Smooth muscle cell (in vitro differentiated cells): ENCODE measurements around the gene NKD1. TPM values are rescaled to one million over a fixed set of nuclear protein-coding genes. Genes with fewer than 3 reads are reported as not detected.

Experiments
- DNase-seq: peaks from one replicate; lab custom pipeline; 2025; ENCODE audit not compliant: unreplicated experiment; lab: John Stamatoyannopoulos, UW
- H2AFZ ChIP-seq: fragments of 200-600 bp; sonication (generic); 2 replicates; pipeline ENCODE4 v1.6.0; 2016; ENCODE audit warnings: antibody characterized with exemption, low read depth, mild to moderate bottlenecking
- H3F3A ChIP-seq: fragments of 200-600 bp; sonication (generic); 2 replicates; pipeline ENCODE4 v1.6.0; 2017; ENCODE audit warnings: antibody characterized with exemption, low read depth
- H3K27ac ChIP-seq: fragments of 200-600 bp; sonication (generic); 2 replicates; pipeline ENCODE4 v1.5.1; 2016; ENCODE audit warnings: low read depth, mild to moderate bottlenecking
- H3K27me3 ChIP-seq: fragments of 200-600 bp; sonication (generic); 2 replicates; pipeline ENCODE4 v1.6.1; 2016; ENCODE audit warnings: low read depth, mild to moderate bottlenecking
- H3K36me3 ChIP-seq: fragments of 200-600 bp; sonication (generic); 2 replicates; pipeline ENCODE4 v1.5.1; 2016; ENCODE audit warnings: low read depth
- H3K4me1 ChIP-seq: fragments of 200-600 bp; sonication (generic); 2 replicates; pipeline ENCODE4 v1.5.1; 2016; ENCODE audit warnings: low read depth
- H3K4me2 ChIP-seq: fragments of 200-600 bp; sonication (generic); 2 replicates; pipeline ENCODE4 v1.6.0; 2016; ENCODE audit warnings: mild to moderate bottlenecking
- H3K4me3 ChIP-seq: fragments of 200-600 bp; sonication (generic); 2 replicates; pipeline ENCODE4 v1.5.1; 2016; ENCODE audit warnings: mild to moderate bottlenecking
- H3K79me2 ChIP-seq: fragments of 200-600 bp; sonication (generic); 2 replicates; pipeline ENCODE4 v1.6.0; 2016; ENCODE audit warnings: low read depth, mild to moderate bottlenecking
- H3K9ac ChIP-seq: fragments of 200-600 bp; sonication (generic); 2 replicates; pipeline ENCODE4 v1.6.0; 2016; ENCODE audit warnings: low read depth
- H3K9me3 ChIP-seq: fragments of 200-600 bp; sonication (generic); replicated peaks from 2 replicates; pipeline ENCODE4 v1.5.1; 2016; ENCODE audit warnings: low read depth
- H4K20me1 ChIP-seq: fragments of 200-600 bp; sonication (generic); 2 replicates; pipeline ENCODE4 v1.6.0; 2016; ENCODE audit warnings: low read depth
- CTCF ChIP-seq: fragments of 200-600 bp; sonication (generic); IDR thresholded peaks from 2 replicates; pipeline ENCODE4 v1.5.1; 2017; ENCODE audit warnings: borderline replicate concordance, mild to moderate bottlenecking, antibody characterized with exemption; ENCODE audit not compliant: insufficient read depth, poor library complexity, severe bottlenecking
- WGBS: methylation state at CpG from one replicate; pipeline ENCODE4 v1.1.7; 2016; ENCODE audit warnings: low lambda C conversion rate; 5-methylcytosine and 5-hydroxymethylcytosine counted together
- polyA plus RNA-seq: library from polyadenylated mRNA; unstranded; fragments of >200 nt; fragmentation: Nextera tagmentation; extraction: Ambion mirVana; gene quantifications from 2 replicates; pipeline ENCODE4 v1.2.1, GENCODE V29; 2016
- total RNA-seq: library from RNA; depleted of rRNA; stranded (reverse); fragments of >200 nt; gene quantifications from 2 replicates; pipeline ENCODE4 v1.2.3, GENCODE V29; 2014

The NKD1 gene
- total and polyA plus RNA-seq, 2 experiments from 2014 or later: 4.5 to 18.8 TPM

- Histone ChIP-seq H3K4me3 (no peak overlapping the region), H3K27ac (no peak overlapping the region), H3F3A (no peaks in the 10 kb centered on the region), H3K4me2 (no peak overlapping the region), H3K4me1 (no peaks in the 10 kb centered on the region), H3K9ac (no peak overlapping the region), H2AFZ (no peak overlapping the region), H3K27me3 (peaks cover 5% of the 10 kb centered on the region), H4K20me1 (no peaks in the 10 kb centered on the region), H3K79me2 (no peaks in the 10 kb centered on the region), H3K9me3 (no peaks in the 10 kb centered on the region), H3K36me3 (no peaks in the 10 kb centered on the region)
- no peak for TF ChIP-seq CTCF
- no peak for DNase-seq
- WGBS: 46% methylated on average over 12 of the region's 12 CpGs
Observed at GRCh38 chr16:50688083-50688482, 139.9 kb downstream of the NKD1 start.

GRCh38 chr16:50688867-50689266 lies 140.7 kb downstream of the NKD1 start:
- Histone ChIP-seq H4K20me1 (no peaks in the 10 kb centered on the region), H3K4me1 (no peaks in the 10 kb centered on the region), H3K9ac (no peak overlapping the region), H3F3A (no peaks in the 10 kb centered on the region), H3K79me2 (no peaks in the 10 kb centered on the region), H3K27me3 (peaks cover 12% of the 10 kb centered on the region), H3K9me3 (no peaks in the 10 kb centered on the region), H3K4me3 (no peak overlapping the region), H3K36me3 (no peaks in the 10 kb centered on the region), H3K27ac (no peak overlapping the region), H3K4me2 (no peak overlapping the region), H2AFZ (no peak overlapping the region)
- WGBS: 96% methylated on average over 3 of the region's 3 CpGs
- DNase-seq: no peak
- TF ChIP-seq CTCF: no peak

- H3K4me1 ChIP-seq: no peaks in the 10 kb centered on the region
- TF ChIP-seq CTCF: no peak
- 100% methylated on average over 2 of the region's 2 CpGs for WGBS
Observed at GRCh38 chr16:50690177-50690576, 142.0 kb downstream of the NKD1 start.

GRCh38 chr16:50692644-50692998 lies 144.4 kb downstream of the NKD1 start:
- WGBS: 100% methylated on average over 3 of the region's 4 CpGs
- no peaks in the 10 kb centered on the region for H3K9me3 ChIP-seq
- H3K4me1 ChIP-seq: no peaks in the 10 kb centered on the region
- H3K27me3 ChIP-seq: peaks cover 21% of the 10 kb centered on the region
- H4K20me1 ChIP-seq: no peaks in the 10 kb centered on the region
- no peak for DNase-seq
- no peak for TF ChIP-seq CTCF
- H3K4me3 ChIP-seq: no peak overlapping the region
- H3F3A ChIP-seq: no peaks in the 10 kb centered on the region
- H3K79me2 ChIP-seq: no peaks in the 10 kb centered on the region
- no peak overlapping the region for H2AFZ ChIP-seq
- no peaks in the 10 kb centered on the region for H3K36me3 ChIP-seq
- H3K9ac ChIP-seq: no peak overlapping the region
- H3K27ac ChIP-seq: no peak overlapping the region
- no peak overlapping the region for H3K4me2 ChIP-seq

More at GRCh38 chr16:50690177-50690576, 142.0 kb downstream of the NKD1 start:
- no peak overlapping the region for H3K4me3 ChIP-seq
- no peaks in the 10 kb centered on the region for H3K36me3 ChIP-seq
- DNase-seq: no peak
- no peak overlapping the region for H2AFZ ChIP-seq
- H3K27ac ChIP-seq: no peak overlapping the region
- H3K4me2 ChIP-seq: no peak overlapping the region
- no peaks in the 10 kb centered on the region for H3F3A ChIP-seq
- peaks cover 21% of the 10 kb centered on the region for H3K27me3 ChIP-seq
- no peaks in the 10 kb centered on the region for H3K79me2 ChIP-seq
- H4K20me1 ChIP-seq: no peaks in the 10 kb centered on the region
- H3K9me3 ChIP-seq: no peaks in the 10 kb centered on the region
- H3K9ac ChIP-seq: no peak overlapping the region
